Common myeloid progenitor, CD34-positive (primary cell): Measurements from ENCODE around the gene MAP2K2.

Source experiments
- CTCF ChIA-PET: fragments of 350-600 bp; sonication (Branson Sonifier 250); formaldehyde crosslinking; loops from one replicate; lab custom pipeline; 2021; ENCODE audit warnings: antibody characterized with exemption; lab: Charles Lee
- POLR2A ChIA-PET: fragments of 350-600 bp; sonication (Branson Sonifier 250); formaldehyde crosslinking; loops from one replicate; lab custom pipeline; 2021; ENCODE audit warnings: antibody characterized with exemption; lab: Charles Lee
- DNase-seq, 3 donors: peaks; one replicate each; pipeline versions ENCODE4 v3.0.0 to v3.0.0-alpha.2; 2013
- H3K27ac ChIP-seq, 2 experiments: 1 replicate in 1 of 2; 2 replicates in 1 of 2; pipeline ENCODE4 v1.7.0; 2013; ENCODE audit warnings: inconsistent platforms in 2 of 2, low read length in 2 of 2, mild to moderate bottlenecking in 2 of 2, low read depth in 1 of 2, moderate library complexity in 1 of 2; ENCODE audit not compliant: severe bottlenecking in 2 of 2, insufficient read depth in 1 of 2, poor library complexity in 1 of 2
- H3K27me3 ChIP-seq, 5 experiments: replicated peaks in 2 of 5; 1 replicate in 3 of 5; 2 replicates in 2 of 5; pipeline versions ENCODE4 v1.6.1 to v1.7.0; 2013; ENCODE audit warnings: low read length in 4 of 5, mild to moderate bottlenecking in 2 of 5, moderate library complexity in 2 of 5, inconsistent platforms in 1 of 5; ENCODE audit not compliant: insufficient read depth in 5 of 5, control insufficient read depth in 4 of 5
- H3K36me3 ChIP-seq, 4 experiments: 1 replicate in 2 of 4; 2 replicates in 2 of 4; pipeline versions ENCODE4 v1.6.1 to v1.7.0; 2013; ENCODE audit warnings: low read length in 3 of 4, control low read depth in 1 of 4, mild to moderate bottlenecking in 1 of 4; ENCODE audit not compliant: control insufficient read depth in 4 of 4, insufficient read depth in 4 of 4
- H3K4me1 ChIP-seq, 4 experiments: 1 replicate in 3 of 4; 2 replicates in 1 of 4; pipeline versions ENCODE4 v1.6.1 to v1.7.1; 2013; ENCODE audit warnings: low read length in 3 of 4, mild to moderate bottlenecking in 3 of 4, control low read depth in 1 of 4, inconsistent platforms in 1 of 4, moderate library complexity in 1 of 4; ENCODE audit not compliant: control insufficient read depth in 4 of 4, insufficient read depth in 4 of 4; ENCODE audit errors: control extremely low read depth in 1 of 4
- H3K4me3 ChIP-seq, 7 experiments: 1 replicate in 4 of 7; 2 replicates in 3 of 7; pipeline versions ENCODE4 v1.5.1 to v1.7.0; 2013; ENCODE audit warnings: mild to moderate bottlenecking in 7 of 7, low read length in 6 of 7, moderate library complexity in 6 of 7, inconsistent platforms in 2 of 7, low read depth in 2 of 7, control low read depth in 1 of 7; ENCODE audit not compliant: insufficient read depth in 4 of 7, control insufficient read depth in 1 of 7; ENCODE audit errors: extremely low read depth in 1 of 7
- H3K9me3 ChIP-seq, 5 experiments: 1 replicate in 4 of 5; 2 replicates in 1 of 5; pipeline versions ENCODE4 v1.6.1 to v1.7.1; 2013; ENCODE audit warnings: low read length in 4 of 5, mild to moderate bottlenecking in 2 of 5, inconsistent platforms in 1 of 5, low read depth in 1 of 5, moderate library complexity in 1 of 5; ENCODE audit not compliant: control insufficient read depth in 4 of 5, insufficient read depth in 2 of 5; ENCODE audit errors: control extremely low read depth in 1 of 5
- WGBS: methylation state at CpG from one replicate; pipeline ENCODE4 v1.1.5; 2013; ENCODE audit not compliant: insufficient coverage; 5-methylcytosine and 5-hydroxymethylcytosine counted together

MAP2K2 gene

DNA sequence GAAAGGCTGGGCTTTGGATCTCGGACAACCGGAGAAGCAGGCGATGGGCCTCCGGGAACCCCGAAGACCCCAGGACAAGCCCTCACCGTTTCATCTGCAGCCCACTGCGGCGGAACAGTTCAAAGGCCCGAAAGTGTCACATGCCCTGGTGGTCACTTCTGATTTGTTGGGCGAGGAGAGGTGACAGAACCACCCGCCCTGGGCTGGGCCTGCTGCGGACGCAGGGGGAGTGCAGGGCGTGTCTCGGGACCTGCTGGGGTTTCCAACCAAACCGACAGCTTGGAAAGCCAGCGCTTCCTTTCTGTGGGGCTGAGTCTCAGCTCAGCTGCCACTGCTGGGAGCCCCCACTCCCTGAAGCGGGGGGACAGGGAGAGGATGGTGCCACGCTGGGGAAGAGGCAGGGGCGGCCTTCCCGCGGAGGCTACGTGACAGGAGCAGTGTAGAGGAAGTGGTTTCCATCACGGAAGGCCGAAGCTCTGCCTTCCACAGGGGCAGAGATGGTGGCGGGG lies 34.5 kb downstream of the MAP2K2 start:
- Histone ChIP-seq H3K27me3 (no peaks in the 10 kb centered on the region), H3K4me3 (peak overlapping the region; percentile 15 to 60 (median 35)), H3K9me3 (no peaks in the 10 kb centered on the region), H3K36me3 (peaks cover 0 to 28% (median 13%) of the 10 kb centered on the region in 4 experiments), H3K4me1 (peaks cover 0 to 46% (median 39%) of the 10 kb centered on the region in 4 experiments), H3K27ac (peak overlapping the region in 1 of 2 experiments; percentile 72)
- POLR2A ChIA-PET, result interaction anchor here (0.5 to 0.6 kb wide), 2 partner anchors 23 to 69 kb away, joined by 3 read pairs; partner anchors contain the start of gene ZBTB7A
- DNase-seq, result peak; percentile 63 to 85 (median 83)
- under 1% methylated on average over 24 of the region's 26 CpGs for WGBS
- CTCF ChIA-PET, result interaction anchor here (1.0 to 1.4 kb wide), 4 partner anchors 11 to 19 kb away, joined by 5 to 10 read pairs (median 6); no protein-coding TSS in a partner anchor

DNA sequence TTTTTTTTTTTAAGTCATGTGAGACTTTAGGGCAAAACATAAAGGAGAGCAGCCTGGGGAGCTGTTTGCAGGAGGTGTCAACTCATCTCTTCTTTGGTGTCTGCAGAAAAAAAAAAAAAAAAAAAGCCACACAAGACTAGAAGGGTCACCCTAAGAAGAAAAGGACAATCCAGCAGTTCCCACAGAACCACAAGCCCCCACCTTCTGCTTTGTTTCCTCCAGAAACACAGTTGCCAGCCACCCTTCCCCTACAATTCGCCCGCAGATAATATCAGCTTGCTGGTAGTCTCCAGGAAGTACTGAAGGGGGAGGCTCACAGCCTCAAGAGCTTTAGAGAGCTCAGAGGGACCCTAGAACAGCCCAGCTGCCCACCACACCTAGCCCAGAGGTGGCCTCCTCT lies 34.9 kb downstream of the MAP2K2 start:
- ChIA-PET POLR2A (interaction anchor here (0.5 to 0.6 kb wide), 2 partner anchors 23 to 69 kb away, joined by 3 read pairs; partner anchors contain the start of gene ZBTB7A), CTCF (interaction anchor here (1.0 to 1.4 kb wide), 4 partner anchors 12 to 20 kb away, joined by 5 to 10 read pairs (median 6); no protein-coding TSS in a partner anchor)
- Histone ChIP-seq H3K4me1 (peaks cover 0 to 51% (median 44%) of the 10 kb centered on the region in 4 experiments), H3K27ac (peak overlapping the region in 1 of 2 experiments; percentile 72), H3K27me3 (no peaks in the 10 kb centered on the region), H3K36me3 (peaks cover 0 to 24% (median 9%) of the 10 kb centered on the region in 4 experiments), H3K4me3 (peak overlapping the region; percentile 15 to 60 (median 35)), H3K9me3 (no peaks in the 10 kb centered on the region)
- no CpG with 5 or more reads among the region's 2 CpGs for WGBS
- DNase-seq, result peak; percentile 76 to 94 (median 92)

- H3K27me3 ChIP-seq, result no peaks in the 10 kb centered on the region
- H3K4me1 ChIP-seq, result peaks cover 0 to 61% (median 54%) of the 10 kb centered on the region in 4 experiments
- 95% methylated on average over 28 of the region's 31 CpGs for WGBS
- POLR2A ChIA-PET, result interaction anchor here (0.8 kb wide), 1 partner anchor 17 kb away, joined by 3 read pairs; no protein-coding TSS in a partner anchor
- peak overlapping the region in 1 of 7 experiments; percentile 39 for H3K4me3 ChIP-seq
- no peak for DNase-seq
- CTCF ChIA-PET, result interaction anchor here (1.0 to 1.7 kb wide), 4 partner anchors 11 to 52 kb away, joined by 3 to 6 read pairs (median 5); no protein-coding TSS in a partner anchor
- H3K27ac ChIP-seq, result peak overlapping the region in 1 of 2 experiments; percentile 72
- peaks cover 0 to 17% (median 5%) of the 10 kb centered on the region in 4 experiments for H3K36me3 ChIP-seq
- no peaks in the 10 kb centered on the region for H3K9me3 ChIP-seq
Observed at GRCh38 chr19:4087787-4088679, 35.9 kb downstream of the MAP2K2 start.

DNA sequence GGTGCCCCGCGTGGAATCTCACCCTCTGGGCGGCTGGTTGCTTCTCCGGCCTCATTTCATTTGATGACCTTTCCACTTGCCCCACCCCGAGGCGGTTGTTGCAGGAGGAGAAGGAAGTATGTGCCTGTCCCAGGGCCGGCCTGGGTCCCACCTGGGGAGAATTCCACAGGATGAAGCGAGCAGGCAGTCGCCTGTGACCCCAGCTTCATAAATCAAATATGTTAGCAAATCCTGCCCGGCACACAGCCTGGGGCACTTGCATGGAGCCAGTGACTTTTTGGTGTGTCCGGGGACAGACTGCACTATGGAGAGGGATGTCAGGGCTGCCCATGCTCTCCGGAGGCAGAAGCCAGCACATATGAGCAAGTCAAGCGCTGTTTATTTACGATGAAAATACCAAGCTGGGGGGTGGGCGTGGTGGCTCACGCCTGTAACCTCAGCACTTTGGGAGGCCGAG lies 37.5 kb downstream of the MAP2K2 start:
- ChIA-PET POLR2A (no interaction called here), CTCF (interaction anchor here (0.6 to 1.7 kb wide), 2 partner anchors 18 to 81 kb away, joined by 3 to 6 read pairs; no protein-coding TSS in a partner anchor)
- Histone ChIP-seq H3K4me3 (no peak overlapping the region), H3K9me3 (no peaks in the 10 kb centered on the region), H3K36me3 (peaks cover 0 to 11% (median 3%) of the 10 kb centered on the region in 4 experiments), H3K27ac (no peak overlapping the region), H3K27me3 (no peaks in the 10 kb centered on the region), H3K4me1 (peaks cover 0 to 69% (median 59%) of the 10 kb centered on the region in 4 experiments)
- WGBS, result 96% methylated on average over 10 of the region's 17 CpGs
- no peak for DNase-seq

GRCh38 chr19:4084547-4084877 lies 39.4 kb downstream of the MAP2K2 start:
- no peak for DNase-seq
- Histone ChIP-seq H3K9me3 (no peaks in the 10 kb centered on the region), H3K27me3 (no peaks in the 10 kb centered on the region), H3K36me3 (no peaks in the 10 kb centered on the region), H3K4me3 (peak overlapping the region in 5 of 7 experiments; percentile 52 to 80 (median 73)), H3K4me1 (peaks cover 0 to 55% (median 50%) of the 10 kb centered on the region in 4 experiments), H3K27ac (no peak overlapping the region)
- ChIA-PET POLR2A (interaction anchor here (0.7 to 1.4 kb wide), 2 partner anchors 17 to 1065 kb away, joined by 4 read pairs; partner anchors contain the start of gene ZBTB7A), CTCF (interaction anchor here (1.0 to 1.3 kb wide), 3 partner anchors 10 to 25 kb away, joined by 3 read pairs; no protein-coding TSS in a partner anchor)
- WGBS, result 67% methylated on average over 3 of the region's 8 CpGs

GRCh38 chr19:4083677-4084546 lies 40.0 kb downstream of the MAP2K2 start:
- H3K9me3 ChIP-seq, result no peaks in the 10 kb centered on the region
- H3K27me3 ChIP-seq, result no peaks in the 10 kb centered on the region
- no peaks in the 10 kb centered on the region for H3K36me3 ChIP-seq
- WGBS, result 41% methylated on average over 12 of the region's 28 CpGs
- ChIA-PET POLR2A (interaction anchor here (1.4 kb wide), 1 partner anchor 17 kb away, joined by 4 read pairs; the partner anchor contains the start of gene ZBTB7A), CTCF (interaction anchor here (0.9 to 1.3 kb wide), 4 partner anchors 9 to 25 kb away, joined by 3 read pairs; no protein-coding TSS in a partner anchor)
- peak; percentile 58 to 80 (median 78) for DNase-seq
- peaks cover 0 to 49% (median 44%) of the 10 kb centered on the region in 4 experiments for H3K4me1 ChIP-seq
- H3K4me3 ChIP-seq, result peak overlapping the region; percentile 24 to 80 (median 59)
- H3K27ac ChIP-seq, result peak overlapping the region; percentile 46 to 82
